ENCODE data around the gene DSCAML1. TPM values are rescaled to one million over a fixed set of nuclear protein-coding genes. Genes with fewer than 3 reads are reported as not detected.
A peak's percentile ranks its signal among the peaks of the same experiment; 100 is the strongest.

DSCAML1 gene
- total and polyA plus RNA-seq, 9 of the 15 experiments (the other 6 are each of a cell fraction or from before 2014, with no cell fraction given), result not detected

- Histone ChIP-seq H3K27me3 (ENCODE audit: control insufficient read depth in 2 of 2, insufficient read depth in 2 of 2, low read length in 2 of 2) (peaks cover 0 to 58% of the 10 kb centered on the region in 2 experiments; a peak in 4 of 5 replicates), H3K9me3 (replicated peaks; ENCODE audit: control insufficient read depth, insufficient read depth, low read depth, low read length) (no peaks in the 10 kb centered on the region), H3K79me2 (ENCODE audit: control insufficient read depth, insufficient read depth, low read length) (no peaks in the 10 kb centered on the region), H3K27ac (ENCODE audit: extremely low read depth, low read depth, low read length) (no peak overlapping the region), H3K4me3 (no peak overlapping the region), H2AFZ (ENCODE audit: low read depth, low read length) (no peak overlapping the region), H3K4me2 (ENCODE audit: insufficient read depth, low read length) (no peak overlapping the region), H3K36me3 (ENCODE audit: control insufficient read depth, insufficient read depth, low read length) (no peaks in the 10 kb centered on the region), H3K4me1 (replicated peaks in 1 of 2; ENCODE audit: control insufficient read depth in 2 of 2, insufficient read depth in 2 of 2, low read length in 2 of 2) (no peaks in the 10 kb centered on the region), H3K9ac (ENCODE audit: insufficient read depth in 1 of 2, low read depth in 2 of 2, low read length in 2 of 2) (peak overlapping the region in 1 of 2 experiments; percentile 52; a peak in 1 of 4 replicates), H3K9me1 (ENCODE audit: control insufficient read depth, insufficient read depth, low read length) (no peaks in the 10 kb centered on the region), H4K20me1 (replicated peaks; ENCODE audit: control insufficient read depth, insufficient read depth, low read length) (no peaks in the 10 kb centered on the region)
- ATAC-seq (no peak), DNase-seq (ENCODE audit: extremely low read depth in 1 of 4, low spot score in 3 of 4) (no peak), FAIRE-seq (no peak)
- ChIA-PET POLR2A (no interaction called here), CTCF (ENCODE audit: low intra/inter-chr PET ratio) (no interaction called here)
- in situ Hi-C loops (cut with MboI), result no loop called here
- TF ChIP-seq RBM15 (IDR thresholded peaks at IDR 0.05; ENCODE audit: insufficient read depth, low read length) (no peak), E2F5 (CRISPR knock-in tag; IDR thresholded peaks at IDR 0.05) (no peak), ZNF408 (CRISPR knock-in tag; IDR thresholded peaks at IDR 0.05; ENCODE audit: low read depth) (no peak), ZKSCAN1 (IDR thresholded peaks at IDR 0.05; ENCODE audit: low read depth, low read length) (no peak), LEF1 (IDR thresholded peaks at IDR 0.05) (no peak), RBBP5 (IDR thresholded peaks at IDR 0.05; ENCODE audit: borderline replicate concordance, insufficient read depth, low read length, poor library complexity, severe bottlenecking) (no peak), PHB (CRISPR knock-in tag; IDR thresholded peaks at IDR 0.05) (no peak)
- no TSS peak for BruUV-seq (replicated peaks)
- 0% methylated on average over 8 of the region's 8 CpGs for WGBS (ENCODE audit: insufficient coverage, low coverage, missing lambda C conversion rate)
- intact Hi-C loops (cut with micrococcal nuclease), result no loop called here
Measured at GRCh38 chr11:117585631-117586030, 211.4 kb downstream of the DSCAML1 start.

All from K562 (cell line).